MV-4-11 (cell line): ENCODE data around the gene FRAS1.
"Not testable (repeated sequence)": the region's sequence is repeated elsewhere in the genome, so short reads cannot be mapped to it uniquely, and the experiment has no call there.

Source experiments
- DNase-seq: peaks from one replicate; lab custom pipeline; 2025; lab: John Stamatoyannopoulos, UW

Gene FRAS1

DNA sequence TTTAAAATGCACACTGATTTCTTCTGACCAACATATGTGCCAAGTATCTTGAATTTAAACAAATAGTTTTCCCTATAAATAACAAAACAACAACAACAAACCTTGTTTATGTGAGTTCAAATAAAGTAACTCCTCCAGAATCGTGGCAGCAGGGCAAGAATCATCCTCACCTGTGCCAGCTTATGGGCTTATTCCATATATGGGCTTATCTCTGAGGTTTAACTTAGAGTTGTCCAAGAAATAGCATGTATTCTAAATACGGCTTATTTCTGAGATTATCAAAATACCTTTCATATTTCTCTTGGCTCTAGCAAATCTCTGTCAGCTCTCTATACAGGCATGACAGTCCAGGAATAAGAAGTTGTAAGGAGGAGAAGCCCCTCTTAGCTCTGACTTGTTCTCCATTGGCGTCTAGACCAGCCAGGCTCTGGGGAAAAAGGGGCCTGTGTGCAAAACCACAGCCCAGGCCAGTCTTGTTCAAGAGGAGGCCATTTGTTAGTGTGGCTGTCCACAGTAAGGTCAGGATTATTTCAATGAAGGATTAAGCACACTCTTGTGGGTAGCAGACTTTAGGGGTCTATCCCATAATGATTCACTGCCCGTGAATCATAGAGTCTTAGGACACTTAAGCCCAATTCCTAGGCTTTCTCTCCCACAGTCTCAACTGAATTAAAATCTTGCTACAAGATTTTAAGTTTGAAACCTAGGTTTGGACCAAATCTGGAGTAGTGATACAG lies 63.2 kb downstream of the FRAS1 start:
- no peak for DNase-seq

DNA sequence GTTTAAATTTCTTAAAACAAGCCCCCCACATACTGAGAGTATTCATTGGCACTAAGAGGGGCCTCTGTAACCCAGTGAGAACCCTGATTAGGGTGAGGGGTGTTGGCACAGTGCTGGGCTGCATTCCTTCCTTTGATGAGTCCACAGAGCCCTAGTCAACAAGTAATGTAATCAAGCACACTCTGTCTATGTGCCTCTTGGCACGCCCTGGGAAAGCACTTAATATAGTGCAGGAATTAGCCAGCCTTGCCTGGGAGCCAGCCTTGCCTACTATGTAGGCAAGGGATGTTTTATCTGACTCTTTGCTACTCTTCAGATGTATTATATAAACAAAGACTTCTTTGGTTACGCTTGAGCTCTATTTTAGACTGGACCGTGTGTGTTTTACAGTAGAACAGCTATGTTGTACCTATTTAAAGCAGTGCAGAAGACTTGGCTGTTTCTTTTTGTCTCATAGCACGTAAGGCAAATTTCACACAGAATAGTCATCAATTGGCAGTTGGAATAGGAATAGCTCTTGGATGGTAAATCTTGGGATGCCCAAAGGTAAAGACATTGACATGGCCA lies 64.3 kb downstream of the FRAS1 start:
- no peak for DNase-seq

GRCh38 chr4:78125834-78126331 lies 68.8 kb downstream of the FRAS1 start:
- DNase-seq: not testable (repeated sequence)

- peak; percentile 49 for DNase-seq
Measured at GRCh38 chr4:78129383-78130108, 72.4 kb downstream of the FRAS1 start.

- no peak for DNase-seq
Measured at GRCh38 chr4:78131403-78131802, 74.3 kb downstream of the FRAS1 start.

DNA sequence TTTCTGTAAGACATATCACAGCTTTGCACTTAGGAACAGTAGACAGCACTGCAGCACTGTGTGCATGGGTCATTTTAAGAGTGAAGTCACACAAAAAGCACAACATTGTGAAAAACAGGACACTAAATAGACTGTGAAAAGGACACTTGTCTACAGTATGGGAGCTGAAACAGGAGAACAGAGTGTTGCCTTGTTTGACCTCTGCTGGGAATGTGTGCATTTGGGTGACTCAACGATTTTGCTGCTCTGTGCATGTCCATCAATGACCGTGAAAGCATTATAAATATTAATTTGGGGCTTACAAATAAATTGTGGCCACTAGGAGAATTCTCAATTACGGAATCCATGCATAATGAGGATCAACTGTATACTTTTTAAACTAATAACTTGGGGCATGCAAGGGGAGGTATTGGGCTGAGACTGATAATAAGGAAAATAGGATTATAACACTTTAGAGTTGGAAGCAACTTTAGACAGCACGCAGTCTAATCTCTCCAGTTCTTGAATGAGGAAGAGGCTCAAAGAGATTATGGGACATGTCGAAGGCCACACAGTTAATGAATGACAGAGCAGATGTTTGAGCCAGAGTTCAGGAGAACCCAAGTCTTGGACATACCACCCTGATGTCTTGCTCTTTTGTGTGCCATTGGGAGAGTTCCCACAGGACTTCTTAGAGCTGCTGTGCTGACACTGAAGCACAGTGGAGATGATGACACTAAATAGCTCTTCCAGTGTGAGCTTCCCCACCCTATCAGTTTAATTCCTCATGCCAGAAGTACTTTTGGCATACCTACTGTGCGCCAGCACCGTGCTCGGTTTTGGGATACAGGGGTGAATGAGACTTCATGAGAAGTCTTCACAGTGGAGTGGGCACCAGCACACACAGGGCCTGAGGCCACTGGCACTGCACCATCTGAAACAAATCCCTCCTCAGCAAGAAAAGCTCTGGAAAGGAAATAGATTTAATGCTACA lies 79.3 kb downstream of the FRAS1 start:
- DNase-seq: no peak

DNA sequence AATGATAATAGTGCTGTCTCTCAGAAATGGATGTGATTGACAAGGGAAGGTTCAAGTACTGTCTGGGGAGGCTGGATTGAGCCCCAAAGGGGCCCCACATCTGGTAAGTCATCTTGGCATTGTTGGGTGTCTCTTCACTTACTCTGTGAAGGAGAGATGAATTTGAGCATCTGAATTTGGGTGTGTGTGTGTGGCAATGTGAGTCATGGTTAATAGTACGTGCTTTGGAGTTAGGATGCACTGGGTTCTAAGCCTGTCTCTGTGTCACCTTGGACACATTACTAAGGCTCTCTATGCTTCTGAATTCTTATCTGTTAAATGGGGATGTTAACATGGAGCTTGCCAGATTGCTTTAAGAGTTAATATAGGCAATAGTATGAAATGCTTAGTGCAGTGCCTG lies 80.4 kb downstream of the FRAS1 start:
- no peak for DNase-seq

DNA sequence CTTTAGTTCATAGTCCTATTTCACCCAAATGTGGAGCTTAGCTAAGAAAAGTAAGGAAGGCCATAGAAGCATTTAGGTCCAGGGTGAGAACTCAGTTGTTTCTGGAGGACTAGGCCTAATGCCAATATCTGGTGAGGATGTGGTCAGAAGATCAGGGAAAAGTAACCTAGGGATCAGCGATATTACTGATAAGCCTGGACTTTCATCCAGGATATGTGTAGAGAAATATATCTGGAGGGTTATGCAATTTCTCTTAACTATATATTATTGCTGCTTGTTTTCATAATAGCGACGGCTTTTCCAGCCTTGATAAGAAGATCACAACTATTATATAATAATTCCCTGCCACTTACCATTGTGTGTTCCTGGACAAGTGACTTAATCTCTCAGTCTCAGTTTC lies 81.1 kb downstream of the FRAS1 start:
- DNase-seq: no peak

- no peak for DNase-seq
Measured at GRCh38 chr4:78143634-78144033, 86.5 kb downstream of the FRAS1 start.

DNA sequence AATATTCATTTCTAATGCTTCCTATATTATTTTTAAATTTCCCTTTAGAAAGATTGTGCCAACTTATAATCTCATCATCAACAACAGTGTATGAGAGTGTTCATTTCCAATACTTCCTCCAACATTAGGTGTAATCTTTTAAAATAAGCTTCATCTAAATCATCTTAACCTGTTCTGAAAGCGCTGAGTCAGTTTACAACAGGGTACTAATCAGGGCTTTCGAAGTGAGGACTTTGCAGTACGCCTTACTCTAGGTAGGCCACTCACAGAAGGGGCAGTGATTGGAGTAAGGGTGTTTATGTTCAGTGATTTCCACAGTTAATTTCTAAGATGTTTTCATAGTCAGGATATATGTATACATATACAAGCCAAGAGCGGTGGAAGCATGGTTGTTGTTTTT lies 87.9 kb downstream of the FRAS1 start:
- no peak for DNase-seq

DNA sequence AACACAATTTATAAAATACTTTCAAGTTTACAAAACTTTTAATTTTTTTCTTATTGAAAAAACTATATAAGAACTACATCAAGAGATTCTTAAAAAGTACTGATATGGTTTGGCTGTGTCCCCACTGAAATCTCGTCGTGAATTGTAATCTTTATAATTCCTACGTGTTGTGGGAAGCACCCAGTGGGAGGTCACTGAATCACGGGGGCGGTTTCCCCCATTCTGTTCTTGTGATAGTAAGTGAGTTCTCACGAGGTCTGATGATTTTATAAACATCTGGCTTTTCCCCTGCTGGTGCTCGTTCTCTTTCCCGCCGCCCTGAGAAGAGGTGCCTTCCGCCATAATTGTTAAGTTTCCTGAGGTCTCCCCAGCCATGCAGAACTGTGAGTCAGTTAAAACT lies 88.5 kb downstream of the FRAS1 start:
- DNase-seq: no peak

- DNase-seq: no peak
Measured at GRCh38 chr4:78149751-78150542, 92.8 kb downstream of the FRAS1 start.

GRCh38 chr4:78150543-78150864 lies 93.4 kb downstream of the FRAS1 start:
- DNase-seq: no peak

- no peak for DNase-seq
Measured at GRCh38 chr4:78152795-78153194, 95.7 kb downstream of the FRAS1 start.

GRCh38 chr4:78154972-78155590 lies 98.0 kb downstream of the FRAS1 start:
- no peak for DNase-seq

DNA sequence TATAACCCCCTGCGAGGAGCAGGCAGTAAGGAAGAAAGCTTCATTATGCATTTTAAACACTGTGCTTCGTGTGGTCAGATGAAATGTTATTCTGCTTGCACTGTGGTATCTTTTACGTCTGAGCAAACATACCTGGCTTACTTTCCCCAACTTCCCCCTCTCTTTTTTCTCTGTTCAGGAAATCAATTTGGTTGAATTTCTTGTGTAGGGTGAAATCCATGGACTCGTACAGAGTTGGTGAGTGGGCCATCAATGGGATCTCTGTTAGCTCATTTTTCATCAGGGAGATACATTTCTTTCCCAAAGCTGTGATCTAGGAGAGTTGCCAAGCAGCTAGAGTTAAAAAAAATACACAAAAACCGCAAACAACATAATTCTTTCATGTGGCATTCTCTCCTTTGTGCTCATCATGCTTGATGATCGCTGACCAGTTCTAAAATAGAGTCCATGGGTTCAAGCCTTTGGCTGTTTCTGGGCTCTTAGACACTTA lies 98.5 kb downstream of the FRAS1 start:
- DNase-seq: no peak

DNA sequence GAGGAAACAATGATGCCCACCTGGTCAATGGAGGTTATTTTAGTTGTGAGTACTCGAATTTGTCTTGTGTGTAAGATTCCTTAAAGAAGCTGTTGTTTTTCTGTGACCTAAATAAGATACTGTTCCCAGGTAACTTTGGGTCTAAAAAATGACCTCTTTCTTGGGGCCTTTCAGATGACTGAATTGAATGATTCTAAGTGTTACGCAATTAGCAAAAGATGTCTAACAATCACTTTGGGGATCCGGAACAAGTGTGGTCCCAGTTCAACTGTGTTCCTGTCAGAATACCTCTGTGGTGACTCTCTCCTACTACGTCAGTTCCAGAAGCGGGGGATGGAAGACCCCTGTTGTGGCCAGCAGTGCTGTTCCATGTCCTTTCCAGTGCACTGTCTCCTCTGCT lies 99.4 kb downstream of the FRAS1 start:
- no peak for DNase-seq

- no peak for DNase-seq
Measured at GRCh38 chr4:78162342-78162741, 105.2 kb downstream of the FRAS1 start.

- DNase-seq: no peak
Measured at GRCh38 chr4:78162821-78163220, 105.7 kb downstream of the FRAS1 start.

GRCh38 chr4:78165758-78166157 lies 108.6 kb downstream of the FRAS1 start:
- DNase-seq: no peak

DNA sequence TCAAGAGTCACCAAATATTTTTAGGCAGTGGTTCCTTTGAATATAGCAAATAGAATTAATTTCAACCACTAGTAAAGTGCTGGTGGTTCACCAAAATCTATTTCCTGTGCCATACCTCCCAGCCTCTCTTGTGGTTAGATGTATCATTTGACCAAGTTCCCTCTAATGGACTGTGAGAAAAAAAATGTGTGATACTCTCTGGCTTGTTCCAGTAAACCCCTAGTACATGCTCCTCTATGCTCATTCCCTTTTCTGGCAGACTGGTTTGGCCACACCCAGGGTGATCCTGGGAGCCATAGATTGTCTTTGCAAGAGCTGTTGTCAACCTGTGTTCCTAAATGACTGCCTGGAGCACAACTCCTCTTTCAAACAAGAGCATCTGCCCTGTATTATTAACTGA lies 109.5 kb downstream of the FRAS1 start:
- DNase-seq: peak; percentile 38
